Measurements from ENCODE around the gene FRMD1. TPM values are rescaled to one million over a fixed set of nuclear protein-coding genes. Genes with fewer than 3 reads are reported as not detected.

FRMD1 gene
- total RNA-seq, 1 experiment from 2014 or later: not detected

GRCh38 chr6:168064226-168064807 is 14.7 kb downstream of the FRMD1 start:
- Histone ChIP-seq H3K9me3 (ENCODE audit: control insufficient read depth in 1 of 2, insufficient read depth in 1 of 2, low read depth in 1 of 2, low read length in 2 of 2) (no peaks in the 10 kb centered on the region), H3K9me2 (ENCODE audit: insufficient read depth) (no peaks in the 10 kb centered on the region), H4K20me1 (ENCODE audit: insufficient read depth) (no peaks in the 10 kb centered on the region), H3K79me2 (ENCODE audit: insufficient read depth, low read length) (no peaks in the 10 kb centered on the region), H2AFZ (ENCODE audit: low read depth, low read length, poor library complexity, severe bottlenecking) (no peak overlapping the region), H3K4me2 (ENCODE audit: low read length) (no peak overlapping the region), H3K27ac (ENCODE audit: low read depth, low read length) (no peak overlapping the region), H3K27me3 (ENCODE audit: insufficient read depth, low read length) (no peaks in the 10 kb centered on the region), H3K9ac (ENCODE audit: low read length) (no peak overlapping the region), H3K4me3 (replicated peaks in 1 of 2; ENCODE audit: low read depth in 1 of 2, low read length in 2 of 2) (no peak overlapping the region), H3K36me3 (ENCODE audit: control insufficient read depth in 1 of 2, insufficient read depth in 2 of 2, low read length in 2 of 2) (no peaks in the 10 kb centered on the region), H3K4me1 (ENCODE audit: control insufficient read depth in 1 of 2, insufficient read depth in 2 of 2, low read length in 2 of 2) (no peaks in the 10 kb centered on the region)
- intact Hi-C loops (cut with micrococcal nuclease): no loop called here
- ChIA-PET POLR2A (no interaction called here), CTCF (no interaction called here), RAD21 (ENCODE audit: low non-redundant PET in 1 of 2, low total read pairs in 2 of 2, uncharacterized antibody in 2 of 2, unreplicated experiment in 2 of 2) (no interaction called here)
- no TSS peak for BruUV-seq (replicated peaks)
- DNase-seq (ENCODE audit: low read depth, low spot score) (no peak), ATAC-seq (no peak)
- TF ChIP-seq CTCF (IDR thresholded peaks at IDR 0.05 in 2 of 3, conservative IDR thresholded peaks at IDR 0.05 in 1 of 3; ENCODE audit: borderline replicate concordance in 1 of 3, insufficient read depth in 1 of 3, low read depth in 2 of 3, low read length in 2 of 3) (no peak), SIN3A (IDR thresholded peaks at IDR 0.05; ENCODE audit: low read depth) (no peak), JUND (IDR thresholded peaks at IDR 0.05) (no peak), POLR2AphosphoS5 (IDR thresholded peaks at IDR 0.05; ENCODE audit: low read depth, low read length) (no peak), EZH2phosphoT487 (IDR thresholded peaks at IDR 0.05; ENCODE audit: borderline replicate concordance) (no peak), SRF (IDR thresholded peaks at IDR 0.05; ENCODE audit: low read depth) (no peak), ZNF274 (IDR thresholded peaks at IDR 0.05; ENCODE audit: low read depth, low read length) (no peak)

GRCh38 chr6:168063431-168063830 is 15.6 kb downstream of the FRMD1 start:
- H3K79me2 ChIP-seq (ENCODE audit: insufficient read depth, low read length): no peaks in the 10 kb centered on the region
- ChIA-PET CTCF (no interaction called here), POLR2A (no interaction called here), RAD21 (ENCODE audit: low non-redundant PET in 1 of 2, low total read pairs in 2 of 2, uncharacterized antibody in 2 of 2, unreplicated experiment in 2 of 2) (no interaction called here)
- intact Hi-C loops (cut with micrococcal nuclease): no loop called here
- H3K27ac ChIP-seq (ENCODE audit: low read depth, low read length): no peak overlapping the region
- no peak overlapping the region for H3K4me2 ChIP-seq (ENCODE audit: low read length)
- no peak for ATAC-seq
- no peaks in the 10 kb centered on the region for H4K20me1 ChIP-seq (ENCODE audit: insufficient read depth)
- H2AFZ ChIP-seq (ENCODE audit: low read depth, low read length, poor library complexity, severe bottlenecking): no peak overlapping the region
- H3K4me1 ChIP-seq (ENCODE audit: control insufficient read depth in 1 of 2, insufficient read depth in 2 of 2, low read length in 2 of 2): no peaks in the 10 kb centered on the region
- no TSS peak for BruUV-seq (replicated peaks)
- no peaks in the 10 kb centered on the region for H3K9me2 ChIP-seq (ENCODE audit: insufficient read depth)
- H3K27me3 ChIP-seq (ENCODE audit: insufficient read depth, low read length): no peaks in the 10 kb centered on the region
- H3K36me3 ChIP-seq (ENCODE audit: control insufficient read depth in 1 of 2, insufficient read depth in 2 of 2, low read length in 2 of 2): no peaks in the 10 kb centered on the region
- no peak overlapping the region for H3K9ac ChIP-seq (ENCODE audit: low read length)
- DNase-seq (ENCODE audit: low read depth, low spot score): no peak
- no peak overlapping the region for H3K4me3 ChIP-seq (replicated peaks in 1 of 2; ENCODE audit: low read depth in 1 of 2, low read length in 2 of 2)
- no peaks in the 10 kb centered on the region for H3K9me3 ChIP-seq (ENCODE audit: control insufficient read depth in 1 of 2, insufficient read depth in 1 of 2, low read depth in 1 of 2, low read length in 2 of 2)
- no peak for TF ChIP-seq SRF (IDR thresholded peaks at IDR 0.05; ENCODE audit: low read depth)
- no peak for TF ChIP-seq RAD21 (IDR thresholded peaks at IDR 0.05; ENCODE audit: low read depth)
- TF ChIP-seq CEBPB (IDR thresholded peaks at IDR 0.05; ENCODE audit: low read depth): no peak
- TF ChIP-seq CBX3 (IDR thresholded peaks at IDR 0.05; ENCODE audit: low read depth): no peak
- TF ChIP-seq EZH2 (IDR thresholded peaks at IDR 0.05): no peak
- TF ChIP-seq EGR1 (IDR thresholded peaks at IDR 0.05; ENCODE audit: low read depth): no peak
- TF ChIP-seq ZNF274 (IDR thresholded peaks at IDR 0.05; ENCODE audit: low read depth, low read length): no peak
- no peak for TF ChIP-seq ZFX (IDR thresholded peaks at IDR 0.05)
- TF ChIP-seq, protein P1, sequence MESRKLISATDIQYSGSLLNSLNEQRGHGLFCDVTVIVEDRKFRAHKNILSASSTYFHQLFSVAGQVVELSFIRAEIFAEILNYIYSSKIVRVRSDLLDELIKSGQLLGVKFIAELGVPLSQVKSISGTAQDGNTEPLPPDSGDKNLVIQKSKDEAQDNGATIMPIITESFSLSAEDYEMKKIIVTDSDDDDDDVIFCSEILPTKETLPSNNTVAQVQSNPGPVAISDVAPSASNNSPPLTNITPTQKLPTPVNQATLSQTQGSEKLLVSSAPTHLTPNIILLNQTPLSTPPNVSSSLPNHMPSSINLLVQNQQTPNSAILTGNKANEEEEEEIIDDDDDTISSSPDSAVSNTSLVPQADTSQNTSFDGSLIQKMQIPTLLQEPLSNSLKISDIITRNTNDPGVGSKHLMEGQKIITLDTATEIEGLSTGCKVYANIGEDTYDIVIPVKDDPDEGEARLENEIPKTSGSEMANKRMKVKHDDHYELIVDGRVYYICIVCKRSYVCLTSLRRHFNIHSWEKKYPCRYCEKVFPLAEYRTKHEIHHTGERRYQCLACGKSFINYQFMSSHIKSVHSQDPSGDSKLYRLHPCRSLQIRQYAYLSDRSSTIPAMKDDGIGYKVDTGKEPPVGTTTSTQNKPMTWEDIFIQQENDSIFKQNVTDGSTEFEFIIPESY (IDR thresholded peaks at IDR 0.05; ENCODE audit: extremely low read depth, insufficient replicate concordance, low read length): no peak
- TF ChIP-seq ATF3 (IDR thresholded peaks at IDR 0.05): no peak

All from HCT116 (cell line).